ENCODE measurements around the gene CTNNBIP1.
A peak's percentile ranks its signal among the peaks of the same experiment; 100 is the strongest.

The CTNNBIP1 gene

GRCh38 chr1:9877962-9878361 lies 32.1 kb downstream of the CTNNBIP1 start:
- POLR2A ChIA-PET, result interaction anchor here (1.2 to 1.8 kb wide), 2 partner anchors 33 to 65 kb away, joined by 4 to 5 read pairs; partner anchors contain the start of genes LZIC and NMNAT1
- TF ChIP-seq BCL11A (tag by site-specific recombination; IDR thresholded peaks at IDR 0.05; ENCODE audit: low read depth) (no peak), ZNF335 (tag by site-specific recombination; conservative IDR thresholded peaks at IDR 0.05) (0 out of 2 replicates have a peak, but pooled peaks have one; percentile 18), KLF1 (tag by site-specific recombination; IDR thresholded peaks at IDR 0.05) (peak; percentile 65), ZNF518A (tag by site-specific recombination; conservative IDR thresholded peaks at IDR 0.05; ENCODE audit: low read depth) (no peak)
- Histone ChIP-seq H3K36me3 (ENCODE audit: control insufficient read depth in 2 of 2, insufficient read depth in 1 of 2, low read length in 2 of 2) (no peaks in the 10 kb centered on the region), H3K9me3 (ENCODE audit: control insufficient read depth, insufficient read depth, low read depth, low read length) (no peaks in the 10 kb centered on the region), H3K4me3 (ENCODE audit: low read depth, low read length) (no peak overlapping the region), H3K27ac (ENCODE audit: extremely low read depth, low read depth, low read length) (no peak overlapping the region), H3K4me1 (ENCODE audit: control insufficient read depth, insufficient read depth, low read length) (no peaks in the 10 kb centered on the region; the same call in 1 of the 2 replicates)
- CTCF ChIA-PET, result interaction anchor here (0.7 to 2.4 kb wide), 8 partner anchors 9 to 552 kb away, joined by 3 to 15 read pairs (median 4); partner anchors contain the start of genes LZIC and NMNAT1

- Histone ChIP-seq H3K27ac (ENCODE audit: extremely low read depth, low read depth, low read length) (no peak overlapping the region), H3K4me3 (ENCODE audit: low read depth, low read length) (no peak overlapping the region), H3K9me3 (ENCODE audit: control insufficient read depth, insufficient read depth, low read depth, low read length) (no peaks in the 10 kb centered on the region), H3K4me1 (ENCODE audit: control insufficient read depth, insufficient read depth, low read length) (no peaks in the 10 kb centered on the region; the same call in 1 of the 2 replicates), H3K36me3 (ENCODE audit: control insufficient read depth in 2 of 2, insufficient read depth in 1 of 2, low read length in 2 of 2) (peaks cover 0 to 4% of the 10 kb centered on the region in 2 experiments; a peak in 1 of 3 replicates)
- ChIA-PET CTCF (interaction anchor here (0.5 to 3.8 kb wide), 15 partner anchors 9 to 957 kb away, joined by 3 to 24 read pairs (median 5); partner anchors contain the start of genes LZIC and NMNAT1), POLR2A (no interaction called here)
- TF ChIP-seq ZNF121 (tag by site-specific recombination; IDR thresholded peaks at IDR 0.05) (no peak), ZNF692 (tag by site-specific recombination; IDR thresholded peaks at IDR 0.05) (no peak), ZNF555 (tag by site-specific recombination; conservative IDR thresholded peaks at IDR 0.05) (no peak), ZNF324 (tag by site-specific recombination; IDR thresholded peaks at IDR 0.05) (no peak), KLF16 (tag by site-specific recombination; IDR thresholded peaks at IDR 0.05) (no peak), ZNF26 (tag by site-specific recombination; IDR thresholded peaks at IDR 0.05) (no peak), ZNF169 (tag by site-specific recombination; IDR thresholded peaks at IDR 0.05) (no peak), ZNF211 (tag by site-specific recombination; IDR thresholded peaks at IDR 0.05; ENCODE audit: low read depth) (no peak)
Measured at GRCh38 chr1:9875636-9876000, 34.5 kb downstream of the CTNNBIP1 start.

Data from HEK293 (cell line).